ENCODE data around the gene BCKDHB. TPM values are rescaled to one million over a fixed set of nuclear protein-coding genes. Genes with fewer than 3 reads are reported as not detected.

The BCKDHB gene
- total RNA-seq, 1 experiment from 2014 or later: 29.7 TPM

DNA sequence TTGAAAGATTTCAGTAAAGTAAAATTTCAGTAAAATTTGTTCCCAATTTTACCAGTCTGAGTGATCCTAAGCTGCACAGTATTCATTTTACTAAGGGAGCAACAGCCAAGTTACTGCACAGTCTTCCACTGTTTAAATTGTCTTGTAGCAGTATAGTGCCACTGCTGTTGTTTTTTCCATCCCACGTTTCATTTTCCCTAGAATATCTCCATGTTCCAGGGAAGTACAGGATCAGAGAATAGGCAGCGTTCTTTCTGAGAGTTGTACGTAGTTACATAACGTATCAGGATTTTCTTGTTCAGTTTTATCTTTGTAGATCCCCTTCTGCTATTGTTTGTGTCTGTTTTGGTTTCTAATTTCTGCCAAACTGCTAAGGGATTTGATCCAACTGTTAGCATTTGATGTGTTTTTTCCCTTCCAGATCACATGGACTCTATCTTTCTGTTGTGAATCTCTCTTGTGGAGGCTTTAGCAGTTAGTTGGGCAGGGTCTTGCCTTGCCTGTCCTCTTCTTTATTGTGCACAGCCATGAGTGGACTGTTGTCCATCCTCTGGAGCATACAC, 38.4 kb downstream of the BCKDHB start:
- Histone ChIP-seq H3K4me3 (ENCODE audit: low read depth, low read length) (no peak overlapping the region), H3K4me1 (no peaks in the 10 kb centered on the region), H3K9me3 (no peaks in the 10 kb centered on the region), H3K27me3 (replicated peaks; ENCODE audit: control insufficient read depth, insufficient read depth, low read length) (no peaks in the 10 kb centered on the region), H3K36me3 (ENCODE audit: control insufficient read depth, insufficient read depth, low read length) (no peaks in the 10 kb centered on the region; the same call in none of the 2 replicates)
- no peak overlapping the region for H3K27ac Mint-ChIP-seq (ENCODE audit: unreplicated experiment)
- CTCF ChIA-PET: no interaction called here
- H3K4me1 Mint-ChIP-seq (ENCODE audit: low read depth, unreplicated experiment): no peaks in the 10 kb centered on the region
- H3K9me3 Mint-ChIP-seq (ENCODE audit: unreplicated experiment): no peaks in the 10 kb centered on the region
- TF ChIP-seq, protein P1, sequence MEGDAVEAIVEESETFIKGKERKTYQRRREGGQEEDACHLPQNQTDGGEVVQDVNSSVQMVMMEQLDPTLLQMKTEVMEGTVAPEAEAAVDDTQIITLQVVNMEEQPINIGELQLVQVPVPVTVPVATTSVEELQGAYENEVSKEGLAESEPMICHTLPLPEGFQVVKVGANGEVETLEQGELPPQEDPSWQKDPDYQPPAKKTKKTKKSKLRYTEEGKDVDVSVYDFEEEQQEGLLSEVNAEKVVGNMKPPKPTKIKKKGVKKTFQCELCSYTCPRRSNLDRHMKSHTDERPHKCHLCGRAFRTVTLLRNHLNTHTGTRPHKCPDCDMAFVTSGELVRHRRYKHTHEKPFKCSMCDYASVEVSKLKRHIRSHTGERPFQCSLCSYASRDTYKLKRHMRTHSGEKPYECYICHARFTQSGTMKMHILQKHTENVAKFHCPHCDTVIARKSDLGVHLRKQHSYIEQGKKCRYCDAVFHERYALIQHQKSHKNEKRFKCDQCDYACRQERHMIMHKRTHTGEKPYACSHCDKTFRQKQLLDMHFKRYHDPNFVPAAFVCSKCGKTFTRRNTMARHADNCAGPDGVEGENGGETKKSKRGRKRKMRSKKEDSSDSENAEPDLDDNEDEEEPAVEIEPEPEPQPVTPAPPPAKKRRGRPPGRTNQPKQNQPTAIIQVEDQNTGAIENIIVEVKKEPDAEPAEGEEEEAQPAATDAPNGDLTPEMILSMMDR (IDR thresholded peaks at IDR 0.05; ENCODE audit: insufficient read depth in 1 of 2, low read depth in 1 of 2, low read length in 1 of 2, severe bottlenecking in 1 of 2, unreplicated experiment in 1 of 2): no peak
- no peak for DNase-seq
- H3K4me3 Mint-ChIP-seq (ENCODE audit: unreplicated experiment): no peak overlapping the region
- POLR2A ChIA-PET: no interaction called here
- no peaks in the 10 kb centered on the region for H3K36me3 Mint-ChIP-seq (ENCODE audit: insufficient read depth, unreplicated experiment)
- intact Hi-C loops (cut with micrococcal nuclease; ENCODE audit: unreplicated experiment): no loop called here
- no peaks in the 10 kb centered on the region for H3K27me3 Mint-ChIP-seq (ENCODE audit: insufficient read depth, unreplicated experiment)
- no TSS peak for BruUV-seq (replicated peaks)

DNA sequence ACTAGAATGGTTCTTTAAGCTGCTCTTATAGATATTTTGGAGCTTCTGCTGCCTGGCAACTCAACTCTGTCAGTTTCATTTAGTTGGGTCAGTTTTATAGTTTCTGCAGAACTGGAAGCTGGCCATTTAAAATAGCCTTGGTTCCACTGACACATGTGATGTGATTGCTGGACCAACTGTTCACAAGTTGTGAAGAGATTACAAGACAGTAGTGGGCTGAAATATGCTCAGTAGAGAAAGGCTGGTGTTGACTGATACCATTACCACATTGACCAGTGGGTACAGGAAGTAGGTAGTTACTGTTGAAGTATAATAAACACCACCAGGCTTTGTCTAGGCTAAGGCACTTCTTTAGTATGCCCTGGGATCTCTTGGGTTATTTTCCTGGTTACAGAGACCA, 39.0 kb downstream of the BCKDHB start:
- Mint-ChIP-seq H3K9me3 (ENCODE audit: unreplicated experiment) (no peaks in the 10 kb centered on the region), H3K27ac (ENCODE audit: unreplicated experiment) (no peak overlapping the region), H3K4me1 (ENCODE audit: low read depth, unreplicated experiment) (no peaks in the 10 kb centered on the region), H3K4me3 (ENCODE audit: unreplicated experiment) (no peak overlapping the region), H3K36me3 (ENCODE audit: insufficient read depth, unreplicated experiment) (no peaks in the 10 kb centered on the region), H3K27me3 (ENCODE audit: insufficient read depth, unreplicated experiment) (no peaks in the 10 kb centered on the region)
- ChIA-PET POLR2A (no interaction called here), CTCF (no interaction called here)
- intact Hi-C loops (cut with micrococcal nuclease; ENCODE audit: unreplicated experiment): no loop called here
- no peaks in the 10 kb centered on the region; the same call in none of the 2 replicates for H3K36me3 ChIP-seq (ENCODE audit: control insufficient read depth, insufficient read depth, low read length)
- DNase-seq: no peak
- TF ChIP-seq, protein P1 (IDR thresholded peaks at IDR 0.05; ENCODE audit: insufficient read depth in 1 of 2, low read depth in 1 of 2, low read length in 1 of 2, severe bottlenecking in 1 of 2, unreplicated experiment in 1 of 2): no peak
- no TSS peak for BruUV-seq (replicated peaks)
- H3K27me3 ChIP-seq (replicated peaks; ENCODE audit: control insufficient read depth, insufficient read depth, low read length): no peaks in the 10 kb centered on the region
- H3K4me1 ChIP-seq: no peaks in the 10 kb centered on the region
- no peaks in the 10 kb centered on the region for H3K9me3 ChIP-seq
- no peak overlapping the region for H3K4me3 ChIP-seq (ENCODE audit: low read depth, low read length)

- intact Hi-C loops (cut with micrococcal nuclease; ENCODE audit: unreplicated experiment): no loop called here
- Histone ChIP-seq H3K9me3 (no peaks in the 10 kb centered on the region), H3K27me3 (replicated peaks; ENCODE audit: control insufficient read depth, insufficient read depth, low read length) (no peaks in the 10 kb centered on the region), H3K36me3 (ENCODE audit: control insufficient read depth, insufficient read depth, low read length) (no peaks in the 10 kb centered on the region; the same call in none of the 2 replicates), H3K4me1 (no peaks in the 10 kb centered on the region), H3K4me3 (ENCODE audit: low read depth, low read length) (no peak overlapping the region)
- Mint-ChIP-seq H3K27ac (ENCODE audit: unreplicated experiment) (no peak overlapping the region), H3K4me1 (ENCODE audit: low read depth, unreplicated experiment) (no peaks in the 10 kb centered on the region), H3K36me3 (ENCODE audit: insufficient read depth, unreplicated experiment) (no peaks in the 10 kb centered on the region), H3K9me3 (ENCODE audit: unreplicated experiment) (no peaks in the 10 kb centered on the region), H3K27me3 (ENCODE audit: insufficient read depth, unreplicated experiment) (no peaks in the 10 kb centered on the region), H3K4me3 (ENCODE audit: unreplicated experiment) (no peak overlapping the region)
- ChIA-PET CTCF (no interaction called here), POLR2A (no interaction called here)
- BruUV-seq (replicated peaks): no TSS peak
- TF ChIP-seq, protein P1 (IDR thresholded peaks at IDR 0.05; ENCODE audit: insufficient read depth in 1 of 2, low read depth in 1 of 2, low read length in 1 of 2, severe bottlenecking in 1 of 2, unreplicated experiment in 1 of 2): no peak
- DNase-seq: no peak
These were observed 39.5 kb downstream of the BCKDHB start for GRCh38 chr6:80145921-80146320.

Data from Caco-2 (cell line).